Epithelial cell of umbilical artery (primary cell): ENCODE measurements around the gene MYOZ1. TPM values are rescaled to one million over a fixed set of nuclear protein-coding genes. Genes with fewer than 3 reads are reported as not detected.

Experiments
- total RNA-seq: library from RNA; depleted of rRNA; stranded (reverse); fragments of >200 nt; gene quantifications from 2 replicates; pipeline ENCODE4 v1.2.3, GENCODE V29; 2014

The MYOZ1 gene
- total RNA-seq, result not detected in 2 replicates

GRCh38 chr10:73641328-73642060 lies at the start of gene MYOZ1:
MYOZ1 (minus strand) TSS chr10:73641474; CDS start chr10:73640017, 1,457 bp downstream.

GRCh38 chr10:73655990-73656298 lies 14.7 kb upstream of the MYOZ1 start, which contains the start of gene SYNPO2L:
SYNPO2L (minus strand) TSS chr10:73656029; CDS start chr10:73655922, 107 bp downstream.

GRCh38 chr10:73590881-73591799 lies 50.1 kb downstream of the MYOZ1 start, which contains the start of gene USP54:
USP54 (minus strand) TSS chr10:73591342; CDS start chr10:73575658, 15,684 bp downstream.

Other genes starting within 250 kb of the MYOZ1 start
- gene ANXA7, start 227.4 kb downstream of the MYOZ1 start, total RNA-seq, result 90.6 and 105 TPM in 2 replicates
- 0.65 and 1.4 TPM in 2 replicates for gene MSS51, start 207.9 kb downstream of the MYOZ1 start, total RNA-seq
- 13.8 and 14.6 TPM in 2 replicates for gene PPP3CB, start 145.4 kb downstream of the MYOZ1 start, total RNA-seq
- gene USP54, start 50.1 kb downstream of the MYOZ1 start, total RNA-seq, result 5.2 and 7.8 TPM in 2 replicates
- not detected in 2 replicates for gene SYNPO2L, start 14.6 kb upstream of the MYOZ1 start, total RNA-seq
- gene AGAP5, start 56.6 kb upstream of the MYOZ1 start, total RNA-seq, result 1.1 and 1.6 TPM in 2 replicates
- gene SEC24C, start 102.9 kb upstream of the MYOZ1 start, total RNA-seq, result 52.1 and 56.5 TPM in 2 replicates
- 32.8 and 37.4 TPM in 2 replicates for gene CHCHD1, start 140.6 kb upstream of the MYOZ1 start, total RNA-seq
- 27.6 and 29.0 TPM in 2 replicates for gene ZSWIM8, start 144.1 kb upstream of the MYOZ1 start, total RNA-seq
- gene NDST2, start 170.1 kb upstream of the MYOZ1 start, total RNA-seq, result 8.4 and 31.2 TPM in 2 replicates
- 22.4 and 22.5 TPM in 2 replicates for gene CAMK2G, start 233.1 kb upstream of the MYOZ1 start, total RNA-seq